ENCODE measurements around the gene ITPRIPL1.

ITPRIPL1 gene

DNA sequence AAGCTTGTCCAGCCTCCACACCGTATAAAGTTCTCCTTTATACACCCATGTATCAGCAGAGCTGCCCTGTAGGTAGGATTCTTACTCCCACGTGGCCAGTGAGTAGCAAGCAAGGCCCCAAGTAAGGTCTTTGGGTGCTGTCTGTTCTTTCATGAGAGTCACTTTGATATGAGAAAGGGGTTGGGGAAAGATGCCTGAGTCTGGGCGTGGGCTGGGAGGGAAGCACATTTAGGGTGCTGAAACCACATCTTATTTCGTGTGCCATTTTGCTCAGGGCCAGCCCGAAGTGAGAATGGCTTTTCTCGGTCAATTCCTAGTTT lies 436 bp upstream of the ITPRIPL1 start:
- DNase-seq (ENCODE audit: low spot score), result peak; percentile 58
- TF ChIP-seq, protein P1, sequence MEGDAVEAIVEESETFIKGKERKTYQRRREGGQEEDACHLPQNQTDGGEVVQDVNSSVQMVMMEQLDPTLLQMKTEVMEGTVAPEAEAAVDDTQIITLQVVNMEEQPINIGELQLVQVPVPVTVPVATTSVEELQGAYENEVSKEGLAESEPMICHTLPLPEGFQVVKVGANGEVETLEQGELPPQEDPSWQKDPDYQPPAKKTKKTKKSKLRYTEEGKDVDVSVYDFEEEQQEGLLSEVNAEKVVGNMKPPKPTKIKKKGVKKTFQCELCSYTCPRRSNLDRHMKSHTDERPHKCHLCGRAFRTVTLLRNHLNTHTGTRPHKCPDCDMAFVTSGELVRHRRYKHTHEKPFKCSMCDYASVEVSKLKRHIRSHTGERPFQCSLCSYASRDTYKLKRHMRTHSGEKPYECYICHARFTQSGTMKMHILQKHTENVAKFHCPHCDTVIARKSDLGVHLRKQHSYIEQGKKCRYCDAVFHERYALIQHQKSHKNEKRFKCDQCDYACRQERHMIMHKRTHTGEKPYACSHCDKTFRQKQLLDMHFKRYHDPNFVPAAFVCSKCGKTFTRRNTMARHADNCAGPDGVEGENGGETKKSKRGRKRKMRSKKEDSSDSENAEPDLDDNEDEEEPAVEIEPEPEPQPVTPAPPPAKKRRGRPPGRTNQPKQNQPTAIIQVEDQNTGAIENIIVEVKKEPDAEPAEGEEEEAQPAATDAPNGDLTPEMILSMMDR (IDR thresholded peaks at IDR 0.05; ENCODE audit: extremely low read depth, missing control alignments), result no peak

DNA sequence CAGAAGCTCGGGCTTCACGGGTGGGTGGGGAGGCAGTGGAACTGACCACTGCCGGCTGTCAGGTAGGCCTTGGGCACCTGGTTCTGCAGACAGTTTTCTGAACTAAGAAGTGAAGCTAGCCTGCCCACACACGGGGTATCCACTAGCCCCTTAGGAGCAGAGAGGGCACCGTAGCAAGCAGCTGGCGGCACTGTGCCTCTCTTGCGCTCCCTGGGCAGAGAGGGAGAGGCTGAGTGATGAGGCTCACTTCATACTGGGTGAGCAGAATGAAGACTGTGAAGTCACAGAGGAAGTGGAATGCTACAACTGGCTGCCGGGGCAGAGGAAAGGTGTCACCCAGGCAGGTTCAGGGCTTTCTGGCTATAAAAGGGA lies 753 bp downstream of the ITPRIPL1 start:
- TF ChIP-seq, protein P1 (IDR thresholded peaks at IDR 0.05; ENCODE audit: extremely low read depth, missing control alignments), result no peak
- peak; percentile 53 for DNase-seq (ENCODE audit: low spot score)

DNA sequence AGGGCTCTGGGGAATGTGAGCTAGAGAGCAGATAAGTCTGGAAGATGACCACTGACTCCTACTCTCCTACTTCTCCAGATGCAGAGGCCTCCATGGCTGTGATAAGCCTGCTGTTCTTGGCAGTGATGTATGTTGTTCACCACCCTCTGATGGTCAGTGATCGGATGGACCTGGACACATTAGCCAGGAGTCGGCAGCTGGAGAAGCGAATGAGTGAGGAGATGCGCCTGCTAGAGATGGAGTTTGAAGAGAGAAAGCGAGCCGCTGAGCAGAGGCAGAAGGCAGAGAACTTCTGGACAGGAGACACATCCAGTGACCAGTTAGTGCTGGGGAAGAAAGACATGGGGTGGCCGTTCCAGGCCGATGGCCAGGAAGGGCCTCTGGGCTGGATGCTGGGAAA lies 1.4 kb downstream of the ITPRIPL1 start:
- TF ChIP-seq, protein P1 (IDR thresholded peaks at IDR 0.05; ENCODE audit: extremely low read depth, missing control alignments), result no peak
- no peak for DNase-seq (ENCODE audit: low spot score)

DNA sequence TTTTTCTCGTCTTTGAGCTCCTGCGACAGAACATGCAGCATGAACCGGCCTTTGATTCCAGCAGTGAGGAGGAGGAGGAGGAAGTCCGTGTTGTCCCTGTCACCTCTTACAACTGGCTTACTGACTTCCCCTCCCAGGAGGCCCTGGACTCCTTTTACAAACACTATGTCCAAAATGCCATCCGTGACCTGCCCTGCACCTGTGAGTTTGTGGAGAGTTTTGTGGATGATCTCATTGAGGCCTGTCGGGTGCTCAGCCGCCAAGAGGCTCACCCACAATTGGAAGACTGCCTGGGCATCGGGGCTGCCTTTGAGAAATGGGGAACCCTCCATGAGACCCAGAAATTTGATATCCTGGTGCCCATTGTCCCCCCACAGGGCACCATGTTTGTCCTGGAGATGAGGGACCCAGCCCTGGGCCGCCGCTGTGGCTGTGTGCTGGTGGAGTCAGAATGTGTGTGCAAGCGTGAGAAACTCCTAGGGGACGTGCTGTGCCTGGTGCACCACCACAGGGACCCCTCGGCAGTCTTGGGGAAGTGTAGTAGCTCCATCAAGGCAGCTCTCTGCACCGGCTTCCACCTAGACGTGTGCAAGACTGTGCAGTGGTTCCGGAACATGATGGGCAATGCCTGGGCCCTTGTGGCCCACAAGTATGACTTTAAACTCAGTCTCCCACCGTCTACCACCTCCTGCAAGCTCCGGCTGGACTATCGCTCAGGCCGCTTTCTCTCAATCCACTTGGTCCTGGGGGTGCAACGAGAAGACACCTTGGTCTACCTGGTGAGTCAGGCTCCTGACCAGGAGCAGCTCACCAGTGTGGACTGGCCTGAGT lies 2.1 kb downstream of the ITPRIPL1 start:
- TF ChIP-seq, protein P1 (IDR thresholded peaks at IDR 0.05; ENCODE audit: extremely low read depth, missing control alignments), result no peak
- no peak for DNase-seq (ENCODE audit: low spot score)

DNA sequence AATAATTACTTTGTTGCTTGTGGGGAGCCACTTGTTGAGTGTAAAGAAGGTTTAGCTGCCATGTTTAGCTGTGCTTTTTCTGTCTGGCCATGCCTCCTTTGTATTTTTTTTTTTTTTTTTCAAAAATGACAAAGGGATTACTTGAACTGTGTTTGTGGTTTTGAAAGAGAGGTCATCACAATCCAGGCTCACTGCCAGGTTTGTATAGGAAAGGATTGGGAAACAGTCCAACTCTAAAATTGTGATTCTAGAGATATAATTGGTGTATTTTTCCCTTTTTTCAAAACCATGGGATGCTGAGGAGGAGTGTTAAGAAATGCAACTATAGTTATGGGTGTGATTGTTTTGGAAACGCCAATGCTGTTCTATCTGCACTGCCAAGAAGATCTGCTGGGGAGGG lies 4.3 kb downstream of the ITPRIPL1 start:
- no peak for DNase-seq (ENCODE audit: low spot score)

DNA sequence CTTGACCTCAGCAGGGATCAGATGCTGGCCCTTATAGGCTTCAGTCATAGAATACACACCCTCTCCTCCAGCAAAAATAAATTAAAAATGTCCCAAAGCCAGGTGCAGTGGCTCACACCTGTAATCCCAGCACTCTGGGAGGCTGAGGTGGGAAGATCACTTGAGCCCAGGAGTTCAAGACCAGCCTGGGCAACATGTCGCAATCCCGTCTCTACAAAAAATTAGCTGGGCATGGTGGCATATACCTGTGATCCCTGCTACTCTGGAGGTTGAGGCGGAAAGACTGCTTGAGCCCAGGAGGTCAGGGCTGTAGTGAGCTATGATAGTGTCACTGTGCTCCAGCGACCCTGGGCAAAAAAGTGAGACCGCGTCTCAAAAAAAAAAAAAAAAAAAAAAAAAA lies 4.8 kb downstream of the ITPRIPL1 start:
- no peak for DNase-seq (ENCODE audit: low spot score)
- TF ChIP-seq, protein P1 (IDR thresholded peaks at IDR 0.05; ENCODE audit: extremely low read depth, missing control alignments), result no peak

More for the DNA sequence above, 4.3 kb downstream of the ITPRIPL1 start:
- TF ChIP-seq, protein P1 (IDR thresholded peaks at IDR 0.05; ENCODE audit: extremely low read depth, missing control alignments), result no peak

DNA sequence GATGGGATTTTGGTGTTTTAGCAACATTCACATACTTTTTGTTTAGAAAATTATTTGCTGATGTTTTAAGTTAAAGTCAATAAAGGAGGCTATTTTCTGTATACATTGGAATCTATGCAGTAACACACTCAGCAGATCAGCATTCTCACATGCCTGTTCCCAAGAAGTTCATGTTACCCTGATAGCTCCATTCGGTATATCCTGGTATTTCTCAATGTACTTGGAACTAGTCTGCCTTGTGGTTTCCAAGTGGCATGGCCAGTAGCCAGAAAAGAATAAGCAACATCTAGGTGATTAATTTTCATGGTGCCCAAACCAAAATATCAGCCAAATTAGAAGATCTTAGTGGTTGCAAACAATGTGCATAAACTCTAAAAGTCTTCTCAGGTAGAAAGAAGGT lies 5.3 kb downstream of the ITPRIPL1 start:
- TF ChIP-seq, protein P1 (IDR thresholded peaks at IDR 0.05; ENCODE audit: extremely low read depth, missing control alignments), result no peak
- no peak for DNase-seq (ENCODE audit: low spot score)

Measured in GM20000 (cell line).